ENCODE data around the gene PRDM13. TPM values are rescaled to one million over a fixed set of nuclear protein-coding genes. Genes with fewer than 3 reads are reported as not detected.

Gene PRDM13
- total and polyA plus RNA-seq, 2 experiments from 2014 or later: 0.08 to 0.10 TPM

DNA sequence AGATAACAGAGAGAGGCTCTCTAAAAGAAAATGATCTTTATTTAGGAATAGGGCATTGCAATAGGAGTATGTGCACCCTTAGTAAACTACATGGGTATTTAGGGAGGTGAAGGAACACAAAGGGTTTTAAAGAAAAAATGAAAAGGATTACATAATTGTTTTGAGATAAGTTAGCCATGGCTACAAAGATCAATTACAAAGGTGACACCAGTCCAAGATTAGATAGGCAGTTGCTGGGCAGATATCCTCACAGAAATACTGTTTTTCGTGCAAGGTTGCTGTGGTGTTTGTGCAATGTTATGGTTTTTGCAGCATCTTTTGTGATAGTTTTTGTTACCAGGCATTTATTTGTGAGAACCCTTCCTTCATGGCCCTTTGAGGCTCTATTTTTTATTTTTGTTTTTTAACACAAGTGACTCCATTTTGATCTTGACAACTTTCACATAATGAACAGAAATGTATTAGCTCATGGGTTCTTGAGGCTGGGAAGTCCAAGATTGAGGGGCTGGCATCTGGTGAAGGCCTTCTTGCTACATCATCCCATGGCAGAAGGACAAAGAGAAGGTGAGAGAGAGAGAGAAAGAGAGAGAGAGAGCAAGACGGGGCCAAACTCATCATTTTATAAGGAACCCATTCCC, 32.5 kb upstream of the PRDM13 start:
- Mint-ChIP-seq H3K36me3 (ENCODE audit: low read depth) (no peaks in the 10 kb centered on the region; the same call in 2 of the 3 replicates), H3K27ac (no peak overlapping the region), H3K9me3 (no peaks in the 10 kb centered on the region), H3K4me1 (no peaks in the 10 kb centered on the region), H3K27me3 (ENCODE audit: insufficient read depth, low read depth, poor library complexity) (peaks cover 7% of the 10 kb centered on the region), H3K4me3 (no peak overlapping the region)
- no peak for DNase-seq (ENCODE audit: low spot score)
- H3K4me2 ChIP-seq: no peak overlapping the region
- H3K4me3 ChIP-seq: no peak overlapping the region
- no peak for ATAC-seq
- 0 out of 2 replicates have a peak, but pooled peaks cover 3% of the 10 kb centered on the region for H3K9me2 ChIP-seq (ENCODE audit: insufficient read depth)
- H3F3A ChIP-seq (replicated peaks; ENCODE audit: low read depth): no peaks in the 10 kb centered on the region
- H3K79me2 ChIP-seq (replicated peaks; ENCODE audit: insufficient read depth): no peaks in the 10 kb centered on the region
- no peak overlapping the region for H2AFZ ChIP-seq
- H3K27me3 ChIP-seq (ENCODE audit: insufficient read depth): peaks cover 13% of the 10 kb centered on the region
- TF ChIP-seq NANOG (IDR thresholded peaks at IDR 0.05; ENCODE audit: borderline replicate concordance) (no peak), REST (IDR thresholded peaks at IDR 0.05; ENCODE audit: unreplicated experiment) (no peak), EZH2 (IDR thresholded peaks at IDR 0.05; ENCODE audit: low read depth, unreplicated experiment) (no peak), POLR2AphosphoS5 (IDR thresholded peaks at IDR 0.05; ENCODE audit: low read depth) (no peak), JUNB (IDR thresholded peaks at IDR 0.05; ENCODE audit: unreplicated experiment) (no peak), EZH2phosphoT487 (IDR thresholded peaks at IDR 0.05; ENCODE audit: unreplicated experiment) (no peak), ZNF114 (CRISPR knock-in tag; IDR thresholded peaks at IDR 0.05) (no peak), ZNF462 (CRISPR knock-in tag; IDR thresholded peaks at IDR 0.05) (no peak), CTCF (conservative IDR thresholded peaks at IDR 0.05; ENCODE audit: low read depth in 2 of 2) (no peak), CREB1 (CRISPR knock-in tag; IDR thresholded peaks at IDR 0.05; ENCODE audit: low read depth) (no peak), ZNF331 (CRISPR knock-in tag; IDR thresholded peaks at IDR 0.05; ENCODE audit: low read depth) (no peak), STAT1 (IDR thresholded peaks at IDR 0.05; ENCODE audit: unreplicated experiment) (no peak)
- TF ChIP-seq, protein P1, sequence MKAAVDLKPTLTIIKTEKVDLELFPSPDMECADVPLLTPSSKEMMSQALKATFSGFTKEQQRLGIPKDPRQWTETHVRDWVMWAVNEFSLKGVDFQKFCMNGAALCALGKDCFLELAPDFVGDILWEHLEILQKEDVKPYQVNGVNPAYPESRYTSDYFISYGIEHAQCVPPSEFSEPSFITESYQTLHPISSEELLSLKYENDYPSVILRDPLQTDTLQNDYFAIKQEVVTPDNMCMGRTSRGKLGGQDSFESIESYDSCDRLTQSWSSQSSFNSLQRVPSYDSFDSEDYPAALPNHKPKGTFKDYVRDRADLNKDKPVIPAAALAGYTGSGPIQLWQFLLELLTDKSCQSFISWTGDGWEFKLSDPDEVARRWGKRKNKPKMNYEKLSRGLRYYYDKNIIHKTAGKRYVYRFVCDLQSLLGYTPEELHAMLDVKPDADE (IDR thresholded peaks at IDR 0.05): no peak
- no peaks in the 10 kb centered on the region for H3K36me3 ChIP-seq (ENCODE audit: insufficient read depth)
- no peak overlapping the region for H3K27ac ChIP-seq (ENCODE audit: low read depth)
- no peaks in the 10 kb centered on the region; the same call in 1 of the 2 replicates for H4K20me1 ChIP-seq (replicated peaks; ENCODE audit: insufficient read depth)
- no peaks in the 10 kb centered on the region for H3K4me1 ChIP-seq (ENCODE audit: insufficient read depth)
